Measurements from ENCODE around the gene RMDN3. TPM values are rescaled to one million over a fixed set of nuclear protein-coding genes. Genes with fewer than 3 reads are reported as not detected.

RMDN3 gene
- total RNA-seq, 4 donors from 2014 or later: 29.2 to 39.8 (median 31.7) TPM

DNA sequence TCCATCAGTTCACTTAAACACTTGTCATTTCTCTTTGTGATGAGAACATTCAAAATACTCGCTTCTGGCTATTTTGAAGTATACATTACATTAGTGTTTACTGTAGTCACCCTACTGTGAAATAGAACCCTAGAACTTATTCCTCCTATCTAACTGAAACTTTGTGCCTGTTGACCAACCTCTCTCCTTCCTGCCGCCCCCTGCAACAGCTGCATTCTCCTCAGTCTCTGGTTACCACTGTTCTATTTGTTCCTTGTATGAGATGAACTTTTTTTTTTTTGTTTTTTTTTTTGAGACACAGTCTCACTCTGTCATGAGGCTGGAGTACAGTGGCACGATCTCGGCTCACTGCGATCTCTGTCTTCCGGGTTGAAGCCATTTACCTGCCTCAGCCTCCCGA is 57.1 kb downstream of the RMDN3 start:
- H3K9me3 ChIP-seq: no peaks in the 10 kb centered on the region
- no peak overlapping the region for H3K4me3 ChIP-seq (replicated peaks in 1 of 3)
- WGBS, 2 donors: 92 to 94% methylated on average over 7 of the region's 7 CpGs
- intact Hi-C loops (cut with DNase I): no loop called here
- no peaks in the 10 kb centered on the region for H3K36me3 ChIP-seq
- H3K4me1 ChIP-seq: peaks cover 5 to 14% of the 10 kb centered on the region in 2 donors
- DNase-seq: no peak
- H3K27me3 ChIP-seq: no peaks in the 10 kb centered on the region
- TF ChIP-seq POLR2A (IDR thresholded peaks at IDR 0.05): no peak
- TF ChIP-seq, protein P1, sequence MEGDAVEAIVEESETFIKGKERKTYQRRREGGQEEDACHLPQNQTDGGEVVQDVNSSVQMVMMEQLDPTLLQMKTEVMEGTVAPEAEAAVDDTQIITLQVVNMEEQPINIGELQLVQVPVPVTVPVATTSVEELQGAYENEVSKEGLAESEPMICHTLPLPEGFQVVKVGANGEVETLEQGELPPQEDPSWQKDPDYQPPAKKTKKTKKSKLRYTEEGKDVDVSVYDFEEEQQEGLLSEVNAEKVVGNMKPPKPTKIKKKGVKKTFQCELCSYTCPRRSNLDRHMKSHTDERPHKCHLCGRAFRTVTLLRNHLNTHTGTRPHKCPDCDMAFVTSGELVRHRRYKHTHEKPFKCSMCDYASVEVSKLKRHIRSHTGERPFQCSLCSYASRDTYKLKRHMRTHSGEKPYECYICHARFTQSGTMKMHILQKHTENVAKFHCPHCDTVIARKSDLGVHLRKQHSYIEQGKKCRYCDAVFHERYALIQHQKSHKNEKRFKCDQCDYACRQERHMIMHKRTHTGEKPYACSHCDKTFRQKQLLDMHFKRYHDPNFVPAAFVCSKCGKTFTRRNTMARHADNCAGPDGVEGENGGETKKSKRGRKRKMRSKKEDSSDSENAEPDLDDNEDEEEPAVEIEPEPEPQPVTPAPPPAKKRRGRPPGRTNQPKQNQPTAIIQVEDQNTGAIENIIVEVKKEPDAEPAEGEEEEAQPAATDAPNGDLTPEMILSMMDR (IDR thresholded peaks at IDR 0.05): no peak
- H3K27ac ChIP-seq: no peak overlapping the region

DNA sequence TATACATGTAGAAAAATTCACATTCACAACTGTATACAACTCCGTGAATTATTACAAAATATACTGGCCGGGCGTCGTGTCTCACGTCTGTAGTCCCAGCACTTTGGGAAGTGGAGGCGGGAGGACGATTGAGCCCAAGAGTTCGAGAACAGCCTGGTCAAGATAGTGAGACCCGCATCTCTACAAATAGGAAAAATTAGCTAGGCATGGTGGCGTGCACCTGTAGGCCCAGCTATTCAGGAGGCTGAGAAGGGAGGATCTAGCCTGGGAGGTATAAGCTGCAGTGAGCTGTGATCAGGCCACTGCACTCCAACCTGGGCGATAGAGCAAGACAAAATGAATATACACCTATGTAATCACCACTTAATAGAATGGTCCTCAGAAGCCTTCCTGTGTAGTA is 58.8 kb downstream of the RMDN3 start:
- intact Hi-C loops (cut with DNase I): no loop called here
- no peaks in the 10 kb centered on the region for H3K9me3 ChIP-seq
- no peak for TF ChIP-seq POLR2A (IDR thresholded peaks at IDR 0.05)
- TF ChIP-seq, protein P1 (IDR thresholded peaks at IDR 0.05): no peak
- no peak overlapping the region for H3K27ac ChIP-seq
- WGBS, 2 donors: 84 to 86% methylated on average over 11 of the region's 11 CpGs
- no peaks in the 10 kb centered on the region for H3K36me3 ChIP-seq
- no peak for DNase-seq
- peaks cover 5 to 14% of the 10 kb centered on the region in 2 donors for H3K4me1 ChIP-seq
- no peaks in the 10 kb centered on the region for H3K27me3 ChIP-seq
- no peak overlapping the region for H3K4me3 ChIP-seq (replicated peaks in 1 of 3)

GRCh38 chr15:40695469-40695890 is 59.6 kb downstream of the RMDN3 start:
- WGBS, 2 donors: 1% methylated on average over 14 to 24 of the region's 24 CpGs
- no peak for DNase-seq
- Histone ChIP-seq H3K9me3 (no peaks in the 10 kb centered on the region), H3K27ac (no peak overlapping the region), H3K27me3 (no peaks in the 10 kb centered on the region), H3K4me1 (peaks cover 5 to 14% of the 10 kb centered on the region in 2 donors), H3K36me3 (no peaks in the 10 kb centered on the region), H3K4me3 (replicated peaks in 1 of 3) (peak overlapping the region; percentile 27 to 68 (median 33))
- intact Hi-C loops (cut with DNase I): no loop called here
- TF ChIP-seq POLR2A (IDR thresholded peaks at IDR 0.05): no peak
- TF ChIP-seq, protein P1 (IDR thresholded peaks at IDR 0.05): no peak

DNA sequence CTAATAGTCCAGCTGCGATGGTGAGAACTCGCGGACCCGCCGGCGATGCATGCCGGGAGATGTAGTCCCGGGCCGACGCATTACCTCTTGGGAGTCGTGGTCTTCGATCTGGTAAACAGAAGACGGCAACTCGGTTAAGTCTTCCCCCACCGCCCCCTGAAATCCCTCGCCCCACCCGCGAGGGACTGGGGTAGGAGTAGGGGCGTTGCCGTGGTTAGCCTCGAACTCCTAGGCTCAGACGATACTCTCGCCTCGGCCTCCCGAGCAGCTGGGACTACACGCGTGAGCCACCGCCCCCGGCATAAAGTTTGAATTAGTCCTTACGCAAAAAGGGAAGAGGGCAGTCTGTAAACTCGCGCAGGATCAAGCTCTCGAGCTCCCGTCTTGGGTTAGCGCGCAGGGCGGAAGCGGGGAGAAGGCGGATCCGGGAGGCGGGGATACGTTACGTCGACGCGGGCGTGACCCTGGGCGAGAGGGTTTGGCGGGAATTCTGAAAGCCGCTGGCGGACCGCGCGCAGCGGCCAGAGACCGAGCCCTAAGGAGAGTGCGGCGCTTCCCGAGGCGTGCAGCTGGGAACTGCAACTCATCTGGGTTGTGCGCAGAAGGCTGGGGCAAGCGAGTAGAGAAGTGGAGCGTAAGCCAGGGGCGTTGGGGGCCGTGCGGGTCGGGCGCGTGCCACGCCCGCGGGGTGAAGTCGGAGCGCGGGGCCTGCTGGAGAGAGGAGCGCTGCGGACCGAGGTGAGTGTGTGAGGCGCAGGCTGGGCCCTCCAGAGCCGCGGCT is 60.2 kb downstream of the RMDN3 start, which contains the start of gene RAD51:
RAD51 (plus strand) TSS at position 487 of the 781 bp plus-strand sequence. CDS start 3,585 bp downstream, outside the sequence.
- Histone ChIP-seq H3K36me3 (no peaks in the 10 kb centered on the region), H3K4me1 (peaks cover 5 to 14% of the 10 kb centered on the region in 2 donors), H3K27me3 (no peaks in the 10 kb centered on the region), H3K4me3 (replicated peaks in 1 of 3) (peak within 1 kb of the TSS; percentile 33 to 93 (median 68)), H3K9me3 (no peaks in the 10 kb centered on the region), H3K27ac (peak within 1 kb of the TSS; percentile 95 to 99 (median 99))
- DNase-seq: peak; percentile 89 to 92
- WGBS, 2 donors: 0 to 1% methylated on average over 32 to 62 of the region's 81 CpGs
- TF ChIP-seq, protein P1 (IDR thresholded peaks at IDR 0.05): no peak
- peak in 1 of 2 donors; percentile 67 for TF ChIP-seq POLR2A (IDR thresholded peaks at IDR 0.05)
- intact Hi-C loops (cut with DNase I): no loop called here
